HepG2 (cell line): Measurements from ENCODE around the gene FLOT2.

Experiments
- CHD2 ChIP-seq: IDR thresholded peaks from 2 replicates; pipeline ENCODE4 v1.6.1; 2011; ENCODE audit warnings: low read depth, low read length, improper control_type of control experiment
- ISL2 ChIP-seq: sonication (generic); formaldehyde crosslinking; IDR thresholded peaks from 2 replicates; pipeline ENCODE4 v1.5.0; 2020; ENCODE audit warnings: missing genetic modification reagents
- JUNB ChIP-seq: sonication (generic); formaldehyde crosslinking; IDR thresholded peaks from 2 replicates; pipeline ENCODE4 v1.8.0; 2022; ENCODE audit warnings: missing genetic modification reagents, mild to moderate bottlenecking, borderline replicate concordance
- NPAS2 ChIP-seq: sonication (generic); formaldehyde crosslinking; IDR thresholded peaks from 2 replicates; pipeline ENCODE4 v1.8.0; 2022; ENCODE audit warnings: mild to moderate bottlenecking, missing genetic modification reagents, borderline replicate concordance
- TBP ChIP-seq: sonication (generic); formaldehyde crosslinking; IDR thresholded peaks from 2 replicates; pipeline ENCODE4 v1.5.0; 2020; ENCODE audit warnings: missing genetic modification reagents
- ZFP41 ChIP-seq: sonication (generic); formaldehyde crosslinking; IDR thresholded peaks from 2 replicates; pipeline ENCODE4 v1.4.0; 2020; ENCODE audit warnings: mild to moderate bottlenecking, missing genetic modification reagents, borderline replicate concordance
- ZNF143 ChIP-seq: sonication (generic); formaldehyde crosslinking; IDR thresholded peaks from 2 replicates; pipeline ENCODE4 v1.4.0; 2020; ENCODE audit warnings: missing genetic modification reagents
- ZNF232 ChIP-seq: sonication (generic); formaldehyde crosslinking; IDR thresholded peaks from 2 replicates; pipeline ENCODE4 v1.4.0; 2020; ENCODE audit warnings: missing genetic modification reagents, borderline replicate concordance
- ZNF574 ChIP-seq: sonication (generic); formaldehyde crosslinking; IDR thresholded peaks from 2 replicates; pipeline ENCODE4 v1.4.0; 2020; ENCODE audit warnings: missing genetic modification reagents
- ZNF577 ChIP-seq: sonication (generic); formaldehyde crosslinking; IDR thresholded peaks from 2 replicates; pipeline ENCODE4 v1.4.0; 2020; ENCODE audit warnings: mild to moderate bottlenecking, low read depth, missing genetic modification reagents, borderline replicate concordance
- ZSCAN30 ChIP-seq: sonication (generic); formaldehyde crosslinking; IDR thresholded peaks from 2 replicates; pipeline ENCODE4 v1.5.0; 2020; ENCODE audit warnings: mild to moderate bottlenecking, missing genetic modification reagents
- TF ChIP-seq, protein P1 (sequence below): sonication (generic); formaldehyde crosslinking; IDR thresholded peaks from 2 replicates; pipeline ENCODE4 v1.5.0; 2020; ENCODE audit warnings: mild to moderate bottlenecking, missing genetic modification reagents, moderate library complexity

GRCh38 chr17:28834420-28834819, 63.1 kb downstream of the FLOT2 start:
- TF ChIP-seq TBP (CRISPR knock-in tag), result no peak
- TF ChIP-seq ZNF232, result no peak
- no peak for TF ChIP-seq ZFP41
- no peak for TF ChIP-seq JUNB (CRISPR knock-in tag)
- no peak for TF ChIP-seq ZNF143 (CRISPR knock-in tag)
- no peak for TF ChIP-seq CHD2
- TF ChIP-seq, protein P1, sequence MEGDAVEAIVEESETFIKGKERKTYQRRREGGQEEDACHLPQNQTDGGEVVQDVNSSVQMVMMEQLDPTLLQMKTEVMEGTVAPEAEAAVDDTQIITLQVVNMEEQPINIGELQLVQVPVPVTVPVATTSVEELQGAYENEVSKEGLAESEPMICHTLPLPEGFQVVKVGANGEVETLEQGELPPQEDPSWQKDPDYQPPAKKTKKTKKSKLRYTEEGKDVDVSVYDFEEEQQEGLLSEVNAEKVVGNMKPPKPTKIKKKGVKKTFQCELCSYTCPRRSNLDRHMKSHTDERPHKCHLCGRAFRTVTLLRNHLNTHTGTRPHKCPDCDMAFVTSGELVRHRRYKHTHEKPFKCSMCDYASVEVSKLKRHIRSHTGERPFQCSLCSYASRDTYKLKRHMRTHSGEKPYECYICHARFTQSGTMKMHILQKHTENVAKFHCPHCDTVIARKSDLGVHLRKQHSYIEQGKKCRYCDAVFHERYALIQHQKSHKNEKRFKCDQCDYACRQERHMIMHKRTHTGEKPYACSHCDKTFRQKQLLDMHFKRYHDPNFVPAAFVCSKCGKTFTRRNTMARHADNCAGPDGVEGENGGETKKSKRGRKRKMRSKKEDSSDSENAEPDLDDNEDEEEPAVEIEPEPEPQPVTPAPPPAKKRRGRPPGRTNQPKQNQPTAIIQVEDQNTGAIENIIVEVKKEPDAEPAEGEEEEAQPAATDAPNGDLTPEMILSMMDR (CRISPR knock-in tag), result no peak
- TF ChIP-seq NPAS2 (CRISPR knock-in tag), result no peak
- no peak for TF ChIP-seq ZNF577 (CRISPR knock-in tag)
- TF ChIP-seq ZNF574 (CRISPR knock-in tag), result no peak
- no peak for TF ChIP-seq ISL2 (CRISPR knock-in tag)
- TF ChIP-seq ZSCAN30 (CRISPR knock-in tag), result no peak
